ENCODE data around the gene ABCD1.
"Not testable (repeated sequence)": the region's sequence is repeated elsewhere in the genome, so short reads cannot be mapped to it uniquely, and the experiment has no call there.

Gene ABCD1

DNA sequence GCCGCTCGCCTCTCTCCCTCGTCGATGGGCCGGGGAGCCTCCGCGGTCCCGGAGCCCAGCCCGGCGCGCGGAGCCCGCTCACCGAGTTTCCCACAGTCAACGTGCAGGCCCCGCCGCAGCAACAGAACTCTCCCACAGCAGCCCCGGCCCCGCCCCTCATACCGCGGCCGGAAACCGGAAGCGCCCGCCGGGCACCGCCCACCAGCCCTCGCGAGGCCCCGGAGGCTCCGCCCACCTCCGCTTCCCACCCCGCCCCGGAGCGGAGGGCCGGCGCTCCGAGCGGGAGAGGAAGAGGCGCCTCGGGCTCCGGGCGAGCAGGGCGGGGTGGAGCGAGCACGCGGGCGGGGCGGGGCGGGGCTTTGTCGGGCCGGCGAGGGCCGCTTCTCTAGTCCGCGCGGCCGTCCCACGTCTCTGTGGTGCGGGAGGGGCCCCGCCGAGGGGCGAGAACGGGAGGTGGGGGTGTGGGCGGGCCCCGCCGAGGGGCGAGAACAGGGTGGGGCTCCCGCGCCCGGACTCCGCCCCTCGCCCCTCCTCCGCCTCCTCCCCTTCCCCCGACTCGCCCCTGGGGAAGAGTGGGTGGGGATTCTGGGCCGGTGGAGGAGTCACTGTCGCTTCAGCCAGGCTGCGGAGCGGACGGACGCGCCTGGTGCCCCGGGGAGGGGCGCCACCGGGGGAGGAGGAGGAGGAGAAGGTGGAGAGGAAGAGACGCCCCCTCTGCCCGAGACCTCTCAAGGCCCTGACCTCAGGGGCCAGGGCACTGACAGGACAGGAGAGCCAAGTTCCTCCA is at the start of gene ABCD1, which contains the start of gene BCAP31:
TSS of gene ABCD1 (plus strand) at position 605 of the 787 bp plus-strand sequence. CDS start 411 bp downstream, outside the sequence.
TSS of gene BCAP31 (minus strand) at position 136 of the 787 bp plus-strand sequence. CDS start 1,143 bp downstream, outside the sequence.
- DNase-seq (ENCODE audit: low read depth), result peak; percentile 79

DNA sequence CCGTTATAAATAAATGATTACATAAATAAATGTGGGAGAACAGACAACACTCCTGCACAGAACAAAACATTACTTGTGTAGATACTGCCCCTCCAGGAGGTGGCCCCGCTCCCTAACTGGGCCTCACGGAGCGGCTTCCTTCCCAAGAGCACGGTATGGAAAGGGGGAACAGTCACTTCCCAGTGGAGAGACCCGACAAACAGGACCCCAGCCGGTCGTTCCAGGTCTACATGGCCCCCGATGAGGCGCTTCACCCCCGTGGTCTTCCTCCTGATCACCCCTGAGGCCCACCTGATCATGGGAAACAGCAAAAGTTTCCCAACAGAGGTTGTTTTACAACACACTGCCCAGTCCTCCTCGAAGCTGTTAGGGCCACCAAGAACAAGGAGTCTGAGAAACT is 43.5 kb upstream of the ABCD1 start:
- no peak for DNase-seq (ENCODE audit: low read depth)

- not testable (repeated sequence) for DNase-seq (ENCODE audit: low read depth)
Observed at GRCh38 chrX:153683486-153683885, 41.2 kb upstream of the ABCD1 start.

- no peak for DNase-seq (ENCODE audit: low read depth)
Observed at GRCh38 chrX:153684467-153685155, 40.0 kb upstream of the ABCD1 start.

GRCh38 chrX:153685156-153685536 is 39.5 kb upstream of the ABCD1 start:
- no peak for DNase-seq (ENCODE audit: low read depth)

- DNase-seq (ENCODE audit: low read depth), result no peak
Observed at GRCh38 chrX:153685751-153686696, 38.6 kb upstream of the ABCD1 start.

- DNase-seq (ENCODE audit: low read depth), result no peak
Observed at GRCh38 chrX:153686711-153687110, 37.9 kb upstream of the ABCD1 start.

DNA sequence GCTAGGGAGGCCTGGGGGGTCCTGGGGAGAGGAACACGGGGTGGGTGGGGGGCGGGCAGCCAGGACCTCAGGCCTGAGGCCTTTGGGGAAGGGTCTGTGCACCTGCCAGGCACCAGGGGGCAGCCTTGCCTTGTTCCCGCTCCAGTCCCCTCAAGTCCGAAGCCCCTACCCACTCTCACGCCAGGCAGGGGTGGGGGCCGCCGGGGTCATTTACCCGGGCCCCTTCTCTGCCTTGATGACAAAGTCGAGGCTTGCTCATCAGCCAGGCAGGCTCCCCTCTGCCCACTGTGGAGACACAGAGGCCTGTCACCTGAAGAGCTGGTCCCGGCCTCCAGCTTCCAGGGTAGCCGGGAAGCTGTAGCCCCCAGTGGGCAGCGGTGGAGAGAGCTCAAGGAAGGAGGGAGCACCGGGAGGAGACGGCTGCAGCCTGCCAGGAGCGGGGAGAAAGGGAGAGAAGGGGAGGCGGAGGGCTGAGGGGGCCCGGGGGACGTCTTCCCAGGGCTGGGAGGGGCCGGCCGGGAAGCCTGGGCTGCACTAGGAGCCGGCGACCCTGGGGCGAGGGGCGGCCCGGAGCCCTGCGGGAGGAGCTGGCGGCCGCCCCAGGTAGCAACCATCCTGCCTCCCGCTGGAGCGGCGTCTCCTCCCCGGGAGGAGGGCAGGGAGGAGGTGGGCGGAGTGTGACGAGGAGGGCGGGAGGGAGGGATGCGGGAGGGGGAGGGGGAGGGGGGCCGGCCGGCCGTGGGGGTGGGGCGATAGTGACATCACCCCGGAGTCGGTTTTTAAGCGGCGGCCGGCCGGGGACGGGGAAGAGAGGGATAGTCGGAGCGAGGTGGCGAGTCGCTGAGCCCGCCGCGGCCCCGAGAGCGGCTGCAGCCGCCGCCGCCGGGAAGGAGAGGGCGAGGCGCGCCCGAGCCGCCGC is 37.3 kb upstream of the ABCD1 start, which contains the start of gene SLC6A8:
TSS of gene SLC6A8 (plus strand) at position 806 of the 919 bp plus-strand sequence. CDS start 649 bp downstream, outside the sequence.
- DNase-seq (ENCODE audit: low read depth), result no peak

GRCh38 chrX:153688071-153688470 is 36.6 kb upstream of the ABCD1 start:
- no peak for DNase-seq (ENCODE audit: low read depth)

DNA sequence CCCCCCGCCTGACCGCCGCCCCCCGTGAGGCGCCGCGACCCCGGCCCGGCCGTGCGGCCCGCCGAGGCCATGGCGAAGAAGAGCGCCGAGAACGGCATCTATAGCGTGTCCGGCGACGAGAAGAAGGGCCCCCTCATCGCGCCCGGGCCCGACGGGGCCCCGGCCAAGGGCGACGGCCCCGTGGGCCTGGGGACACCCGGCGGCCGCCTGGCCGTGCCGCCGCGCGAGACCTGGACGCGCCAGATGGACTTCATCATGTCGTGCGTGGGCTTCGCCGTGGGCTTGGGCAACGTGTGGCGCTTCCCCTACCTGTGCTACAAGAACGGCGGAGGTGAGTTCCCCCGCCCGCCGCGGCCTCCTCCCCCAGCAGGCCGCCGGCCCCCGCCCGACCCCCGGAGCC is 36.1 kb upstream of the ABCD1 start:
- DNase-seq (ENCODE audit: low read depth), result no peak

DNA sequence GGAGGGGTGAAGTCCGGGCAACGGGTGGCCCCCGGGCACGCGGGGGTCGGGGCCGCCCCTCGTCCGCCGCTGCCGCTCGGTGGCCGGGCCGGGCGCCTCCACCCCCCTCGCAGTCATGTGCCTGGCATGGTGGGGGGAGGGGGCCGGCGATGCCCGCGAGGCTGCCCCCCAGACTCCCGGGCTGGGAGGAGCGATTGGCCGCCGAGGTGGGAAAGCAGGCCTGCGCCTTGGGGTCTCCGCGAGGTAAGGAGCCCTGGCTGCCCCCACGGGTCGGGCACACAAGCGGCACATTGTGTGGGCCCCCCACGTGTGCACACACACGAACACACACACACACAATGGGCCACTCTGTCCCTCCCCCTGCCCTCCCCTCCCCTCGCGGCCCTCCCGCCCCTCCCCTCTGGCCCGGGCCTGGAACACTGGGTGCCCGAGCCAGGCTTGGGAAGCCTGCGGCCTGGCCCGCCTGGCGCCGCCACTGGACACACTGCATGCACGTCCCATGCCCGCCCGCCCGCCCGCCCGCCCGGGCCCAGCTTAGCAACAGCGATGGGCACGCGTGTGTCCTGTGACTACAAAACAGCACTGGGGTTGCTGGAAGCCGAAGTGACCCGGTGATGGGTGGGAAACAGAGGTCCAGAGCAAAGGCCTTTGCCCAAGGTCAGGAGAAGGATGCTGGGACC is 35.6 kb upstream of the ABCD1 start:
- no peak for DNase-seq (ENCODE audit: low read depth)

- no peak for DNase-seq (ENCODE audit: low read depth)
Observed at GRCh38 chrX:153689654-153690465, 34.8 kb upstream of the ABCD1 start.

DNA sequence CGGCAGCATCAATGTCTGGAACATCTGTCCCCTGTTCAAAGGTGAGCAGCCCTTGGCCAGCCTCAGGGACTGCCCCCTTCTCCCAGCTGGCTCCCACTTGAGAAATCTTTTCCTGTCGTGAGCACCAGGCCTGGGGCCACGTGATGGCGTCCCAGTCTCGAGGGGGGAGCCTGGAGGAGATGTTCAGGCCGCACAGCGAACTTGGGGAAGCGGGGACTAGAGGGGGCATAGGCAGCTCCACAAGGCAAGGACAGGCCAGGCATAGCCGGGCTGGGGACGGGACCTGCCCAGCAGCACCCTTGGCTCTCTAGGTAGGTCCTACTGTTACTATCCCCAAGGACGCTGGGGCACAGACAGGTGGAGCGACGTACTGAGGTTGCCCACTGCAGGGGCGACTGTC is 34.2 kb upstream of the ABCD1 start:
- DNase-seq (ENCODE audit: low read depth), result no peak

- DNase-seq (ENCODE audit: low read depth), result not testable (repeated sequence)
Observed at GRCh38 chrX:153691032-153691827, 33.4 kb upstream of the ABCD1 start.

- DNase-seq (ENCODE audit: low read depth), result no peak
Observed at GRCh38 chrX:153692003-153692402, 32.7 kb upstream of the ABCD1 start.

DNA sequence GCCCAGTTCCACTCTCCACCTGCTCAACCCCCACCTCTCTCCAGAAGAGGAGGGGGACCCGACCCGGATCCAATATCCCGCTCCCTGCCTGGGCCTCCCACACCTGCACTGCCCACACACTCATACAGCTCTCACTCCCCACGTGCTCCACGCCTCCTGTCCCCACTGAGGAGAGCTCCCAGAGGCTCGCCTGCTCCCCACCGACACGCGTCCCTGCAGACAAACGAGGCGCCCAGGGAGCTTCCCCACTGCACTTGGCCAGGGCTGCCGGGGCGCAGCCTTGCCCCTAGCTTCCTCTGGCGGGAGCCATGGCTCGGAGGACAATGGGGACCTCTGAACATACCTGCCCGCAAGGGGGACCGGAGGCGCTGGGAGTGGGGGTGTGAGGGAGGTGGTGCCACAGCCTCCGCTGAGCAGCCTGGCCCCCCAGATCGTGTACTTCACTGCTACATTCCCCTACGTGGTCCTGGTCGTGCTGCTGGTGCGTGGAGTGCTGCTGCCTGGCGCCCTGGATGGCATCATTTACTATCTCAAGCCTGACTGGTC is 32.0 kb upstream of the ABCD1 start:
- no peak for DNase-seq (ENCODE audit: low read depth)

DNA sequence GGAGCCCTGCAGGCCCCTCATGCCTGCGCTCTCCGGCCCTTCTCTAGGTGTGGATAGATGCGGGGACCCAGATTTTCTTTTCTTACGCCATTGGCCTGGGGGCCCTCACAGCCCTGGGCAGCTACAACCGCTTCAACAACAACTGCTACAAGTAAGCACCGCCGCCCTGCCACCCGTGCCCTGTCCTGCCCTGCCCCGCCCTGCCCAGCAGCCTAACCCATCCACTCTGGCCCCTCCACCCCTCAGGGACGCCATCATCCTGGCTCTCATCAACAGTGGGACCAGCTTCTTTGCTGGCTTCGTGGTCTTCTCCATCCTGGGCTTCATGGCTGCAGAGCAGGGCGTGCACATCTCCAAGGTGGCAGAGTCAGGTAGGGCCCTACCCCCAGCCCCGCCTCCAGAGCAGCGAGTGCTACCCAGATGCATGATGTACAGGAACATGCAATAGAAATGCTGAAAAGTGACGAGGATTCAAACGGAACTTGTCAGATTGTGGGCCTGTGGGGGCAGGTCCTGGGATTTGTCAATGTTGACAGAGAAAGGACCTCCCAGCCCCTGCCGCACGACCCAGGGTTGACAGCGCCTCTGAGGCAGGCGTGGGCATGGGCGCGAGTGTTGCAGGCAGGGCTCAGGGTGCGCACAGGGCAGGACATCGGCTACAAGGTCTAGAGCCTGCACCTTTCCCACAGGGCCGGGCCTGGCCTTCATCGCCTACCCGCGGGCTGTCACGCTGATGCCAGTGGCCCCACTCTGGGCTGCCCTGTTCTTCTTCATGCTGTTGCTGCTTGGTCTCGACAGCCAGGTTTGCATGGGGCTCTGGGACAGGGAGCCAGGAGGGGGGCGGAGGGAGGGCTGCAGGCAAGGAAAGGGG is 31.2 kb upstream of the ABCD1 start:
- DNase-seq (ENCODE audit: low read depth), result no peak

All from T-helper 22 cell (primary cell).